GM21786 (cell line): ENCODE results near the gene GOLGA6L9.
"Not testable (repeated sequence)": the region's sequence is repeated elsewhere in the genome, so short reads cannot be mapped to it uniquely, and the experiment has no call there.

Experiments
- ATAC-seq: cut with Tn5 transposase; IDR thresholded peaks from one replicate; pipeline ENCODE4 v1.9.1; 2021; ENCODE audit not compliant: unreplicated experiment

Gene GOLGA6L9

DNA sequence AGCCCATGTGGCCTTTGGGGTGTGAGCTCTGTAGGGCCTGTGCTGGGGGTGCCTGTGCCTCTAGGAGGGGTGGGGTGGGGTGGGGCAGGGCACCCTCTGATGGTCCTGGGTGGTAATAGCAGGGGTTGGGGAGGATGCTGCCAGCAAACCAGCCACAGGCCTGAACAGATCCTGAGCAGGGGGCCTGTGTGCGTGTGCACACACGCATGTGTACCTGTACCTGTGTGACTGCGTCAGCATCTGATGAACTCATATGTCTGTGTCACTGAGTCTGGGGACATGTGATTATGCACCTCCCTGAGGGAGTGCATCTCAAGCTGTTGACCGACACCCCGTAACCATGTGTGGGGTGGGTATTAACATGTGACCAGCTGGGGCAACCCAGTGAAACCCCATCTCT, 36.0 kb downstream of the GOLGA6L9 start:
- not testable (repeated sequence) for ATAC-seq

DNA sequence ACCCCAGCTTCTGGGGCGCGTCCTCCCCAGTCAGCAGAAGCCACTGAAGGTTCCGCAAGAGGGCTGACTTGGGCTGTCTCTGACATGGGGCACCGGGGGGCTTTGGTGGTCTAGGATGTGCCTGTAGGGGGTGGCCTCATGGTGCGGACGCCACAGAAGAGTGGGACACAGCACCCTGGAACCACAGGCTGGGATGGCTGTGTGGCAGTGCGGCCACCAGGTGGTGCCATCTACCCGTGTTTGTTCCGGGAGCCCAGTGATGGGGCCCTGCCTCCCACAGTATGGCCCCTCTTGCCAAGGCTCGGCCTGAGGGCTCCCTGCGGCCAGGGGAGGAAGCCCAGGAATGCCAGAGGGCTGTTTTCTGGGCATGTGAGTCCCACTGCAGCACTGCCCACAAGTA, 38.6 kb downstream of the GOLGA6L9 start:
- ATAC-seq: peak; percentile 87

DNA sequence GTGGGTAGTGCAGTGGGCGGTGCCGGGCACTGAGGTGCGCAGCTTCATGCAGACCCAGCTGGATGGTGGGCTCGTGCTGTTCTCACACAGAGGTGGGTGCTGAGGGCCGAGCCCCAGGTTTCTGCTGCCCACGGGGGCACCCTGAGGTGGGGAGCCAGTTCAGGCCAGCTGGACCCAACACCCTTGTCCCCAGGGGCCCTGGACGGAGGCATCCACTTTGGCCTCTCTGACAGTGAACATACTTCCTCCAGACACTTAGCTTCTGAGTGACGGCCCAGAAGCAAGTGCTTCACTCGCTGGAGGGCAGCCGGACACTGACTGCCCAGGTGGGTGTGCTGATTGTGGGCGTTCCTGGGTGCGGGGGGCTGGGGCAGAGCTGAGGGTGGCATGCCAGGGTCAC, 39.8 kb downstream of the GOLGA6L9 start:
- not testable (repeated sequence) for ATAC-seq

DNA sequence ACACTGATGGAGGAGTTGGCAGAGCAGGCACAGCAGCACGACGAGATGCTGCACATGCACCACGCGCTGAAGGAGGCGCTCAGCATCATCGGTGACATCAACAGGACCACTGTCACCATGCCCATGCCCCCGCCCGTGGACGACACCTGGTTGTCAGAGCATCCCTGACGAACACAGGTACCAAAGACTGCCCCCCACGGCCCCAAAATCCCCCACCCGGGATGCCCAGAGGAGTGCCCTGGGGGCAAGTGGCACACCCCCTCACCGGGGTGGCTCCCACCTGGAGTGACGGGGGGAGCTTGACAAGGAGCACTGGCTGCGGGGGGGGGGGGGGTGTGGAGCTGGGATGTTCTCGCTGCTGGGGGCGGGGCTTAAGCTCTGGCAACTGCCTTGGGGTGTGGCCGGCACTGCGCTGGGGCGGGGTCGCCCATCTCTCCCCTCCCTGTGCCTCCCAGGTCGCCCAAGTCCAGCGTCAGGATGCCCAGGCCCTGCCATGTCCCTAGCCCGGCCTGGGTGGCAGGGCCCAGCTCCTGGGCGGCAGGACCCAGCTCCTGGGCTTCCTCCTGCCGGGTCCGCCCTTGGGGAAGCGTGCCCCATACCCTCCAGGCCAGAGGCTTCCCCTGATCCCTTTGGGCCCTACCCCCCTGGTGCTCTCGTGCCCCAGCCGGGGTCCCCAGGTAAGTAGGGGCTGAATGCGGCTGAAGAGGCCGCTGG, 42.8 kb downstream of the GOLGA6L9 start:
- ATAC-seq: not testable (repeated sequence)

DNA sequence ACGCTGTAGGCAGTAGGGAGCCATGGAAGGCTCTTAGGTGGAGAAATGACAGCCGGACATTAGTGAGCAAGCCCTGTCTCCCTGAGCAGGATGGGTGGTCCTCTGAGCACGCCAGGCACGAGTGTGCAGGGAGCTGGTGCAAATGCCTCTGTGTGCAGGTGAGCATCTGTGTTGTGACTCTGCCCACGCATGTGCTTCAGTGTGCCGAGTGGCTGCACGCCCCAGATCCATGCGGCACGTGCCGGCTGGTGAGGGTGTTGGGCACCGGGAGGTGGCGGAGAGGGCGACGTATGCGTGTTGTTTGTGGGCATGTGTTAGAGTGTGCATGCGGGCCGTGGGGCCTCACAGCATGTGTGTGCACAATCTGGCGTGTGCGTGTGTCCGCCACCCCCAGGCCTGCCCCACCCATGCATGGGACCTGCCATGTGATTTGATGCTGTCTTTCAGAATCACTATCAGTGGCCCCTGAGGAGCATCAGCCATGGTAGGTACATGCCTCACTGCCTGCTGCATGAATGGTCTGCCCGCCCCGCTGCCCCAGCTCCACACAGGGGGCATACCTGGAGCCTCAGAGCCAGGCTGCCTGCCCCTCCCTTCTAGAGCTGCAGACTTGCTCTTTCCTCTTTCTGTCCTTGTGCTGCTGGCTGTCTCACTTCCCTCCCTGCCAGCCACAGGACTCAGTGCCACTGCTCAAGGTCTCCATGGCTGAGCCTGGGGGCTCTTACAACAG, 45.1 kb downstream of the GOLGA6L9 start:
- not testable (repeated sequence) for ATAC-seq

DNA sequence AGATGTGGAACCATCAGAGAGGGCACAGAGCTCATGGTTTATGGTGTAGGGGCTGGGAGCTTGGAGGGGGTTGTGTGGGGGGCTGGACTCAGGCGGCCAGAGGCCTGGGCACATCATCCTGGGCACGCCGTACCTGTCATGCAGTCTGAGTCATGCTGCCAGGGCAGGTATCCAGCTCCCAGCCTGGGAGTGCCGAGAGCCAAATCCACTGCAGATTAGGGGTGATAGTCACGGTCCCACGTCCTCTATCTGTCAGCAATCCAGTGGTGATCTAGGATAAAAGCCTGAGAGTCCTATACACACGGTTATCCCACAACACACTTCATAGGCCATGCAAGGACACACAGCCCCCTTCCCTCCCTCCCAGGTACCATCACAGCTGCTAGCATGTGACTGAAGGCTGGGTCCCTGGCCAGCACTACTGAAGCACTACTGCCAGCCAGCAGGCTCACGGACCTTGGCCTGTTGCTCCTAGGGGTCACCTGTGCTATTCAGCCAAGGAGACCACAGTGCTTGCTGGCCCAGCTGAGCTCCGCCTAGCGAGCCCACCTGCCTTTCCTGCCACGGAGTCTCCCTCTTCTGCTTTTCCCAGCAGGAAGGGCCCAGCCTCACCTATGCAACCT, 45.8 kb downstream of the GOLGA6L9 start:
- not testable (repeated sequence) for ATAC-seq

DNA sequence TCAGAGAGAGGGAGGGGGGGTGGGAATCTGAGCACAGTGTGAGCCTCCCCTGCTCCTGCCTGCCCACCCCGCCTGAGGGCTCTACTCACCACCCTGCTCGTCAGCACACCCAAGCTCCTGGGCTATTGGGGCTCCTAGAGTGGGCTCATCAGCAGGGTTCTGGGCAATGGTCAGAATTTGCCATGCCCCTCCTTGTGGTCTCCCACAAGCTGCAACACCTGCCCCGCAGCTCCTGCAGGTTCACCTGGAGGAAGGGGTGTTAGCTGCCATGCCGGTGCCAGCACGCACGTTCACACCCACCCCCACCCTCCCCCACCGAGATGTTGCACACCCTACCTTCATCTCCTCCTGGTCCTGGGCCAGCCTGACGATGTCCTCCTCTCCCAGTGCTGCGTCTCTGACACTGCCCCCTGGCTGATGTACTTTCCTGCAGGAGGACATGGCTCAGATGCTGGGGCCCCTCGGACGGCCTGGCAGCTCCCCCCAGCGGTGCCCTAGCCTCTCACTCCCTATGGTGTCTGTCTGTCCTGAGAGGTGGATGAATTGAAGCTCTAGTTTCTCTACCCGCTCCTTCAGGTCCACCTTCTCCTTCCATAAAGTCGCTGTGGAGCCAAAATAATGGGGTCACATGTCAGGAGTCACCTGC, 47.2 kb downstream of the GOLGA6L9 start:
- not testable (repeated sequence) for ATAC-seq

DNA sequence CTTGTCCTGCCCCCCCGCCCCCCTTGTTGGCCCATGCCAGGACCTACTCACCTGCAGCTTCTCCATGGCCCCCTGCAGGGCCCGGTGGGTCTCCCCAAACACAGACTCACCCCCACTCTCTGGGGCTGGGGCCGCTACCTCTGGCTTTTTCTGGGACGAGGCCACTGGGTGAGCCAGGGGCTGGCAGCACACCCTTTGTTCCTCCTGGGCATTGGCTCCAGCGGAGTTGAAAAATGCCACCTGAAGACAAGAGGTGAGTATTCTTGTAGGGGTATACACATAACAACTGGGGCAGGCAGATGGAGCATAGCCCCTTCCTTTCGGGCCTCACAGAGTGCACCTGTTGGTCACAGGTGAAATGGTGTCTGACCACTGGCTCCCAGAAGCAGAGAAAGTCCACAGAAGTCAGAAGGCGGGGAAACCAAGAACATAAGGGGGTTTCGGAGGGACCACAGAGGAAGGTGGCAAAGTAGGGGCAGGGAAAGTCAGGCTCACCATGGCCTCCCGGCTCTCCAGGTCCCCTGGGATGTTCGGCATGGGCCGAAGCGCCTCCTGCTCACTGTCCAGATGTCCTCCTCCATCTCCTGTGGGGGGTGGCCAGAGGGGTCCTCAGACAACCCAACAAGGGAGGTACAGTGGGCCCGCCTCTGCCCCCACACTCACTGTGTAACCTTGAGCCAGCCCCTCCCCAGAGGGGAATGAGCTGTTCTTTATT, 47.9 kb downstream of the GOLGA6L9 start:
- ATAC-seq: not testable (repeated sequence)
